HT1080 (cell line): ENCODE measurements around the gene PERM1. TPM values are rescaled to one million over a fixed set of nuclear protein-coding genes. Genes with fewer than 3 reads are reported as not detected.
"Not testable (repeated sequence)": the region's sequence is repeated elsewhere in the genome, so short reads cannot be mapped to it uniquely, and the experiment has no call there.

Experiments
- DNase-seq: peaks from one replicate; pipeline ENCODE4 v3.0.0-alpha.2; 2015; ENCODE audit warnings: low read depth
- total RNA-seq: library from RNA; depleted of rRNA; stranded (reverse); fragments of >200 nt; shearing (Covaris generic); gene quantifications from 2 replicates; pipeline ENCODE4 v1.2.3, GENCODE V29; 2014

Gene PERM1
- total RNA-seq, 1 experiment from 2014 or later = 0.50 TPM

DNA sequence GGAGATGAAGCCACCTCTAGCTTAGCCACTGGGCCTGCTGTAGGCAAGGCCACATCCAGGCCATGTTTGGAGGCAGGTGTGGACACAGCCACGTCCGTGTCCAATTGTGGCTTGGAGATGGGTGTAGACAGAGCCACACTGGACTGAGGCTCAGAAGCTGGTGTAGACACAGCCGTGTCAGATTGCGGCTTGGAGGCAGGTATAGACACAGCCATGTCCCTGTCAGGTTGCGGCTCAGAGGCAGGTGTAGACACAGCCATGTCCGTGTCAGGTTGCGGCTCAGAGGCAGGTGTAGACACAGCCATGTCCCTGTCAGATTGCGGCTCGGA is 2.2 kb downstream of the PERM1 start:
- DNase-seq = no peak

- DNase-seq = no peak
Measured at GRCh38 chr1:978835-979743, 2.8 kb downstream of the PERM1 start.

- no peak for DNase-seq
Measured at GRCh38 chr1:978069-978834, 3.6 kb downstream of the PERM1 start.

DNA sequence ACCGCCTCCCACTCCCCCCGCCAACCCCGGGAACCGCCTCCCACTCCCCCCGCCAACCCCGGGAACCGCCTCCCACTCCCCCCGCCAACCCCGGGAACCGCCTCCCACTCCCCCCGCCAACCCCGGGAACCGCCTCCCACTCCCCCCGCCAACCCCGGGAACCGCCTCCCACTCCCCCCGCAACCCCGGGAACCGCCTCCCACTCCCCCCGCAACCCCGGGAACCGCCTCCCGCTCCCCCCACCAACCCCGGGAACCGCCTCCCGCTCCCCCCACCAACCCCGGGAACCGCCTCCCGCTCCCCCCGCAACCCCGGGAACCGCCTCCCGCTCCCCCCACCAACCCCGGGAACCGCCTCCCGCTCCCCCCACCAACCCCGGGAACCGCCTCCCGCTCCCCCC is 5.1 kb downstream of the PERM1 start:
- not testable (repeated sequence) for DNase-seq

GRCh38 chr1:975896-976683 is 5.8 kb downstream of the PERM1 start:
- peak; percentile 83 for DNase-seq

DNA sequence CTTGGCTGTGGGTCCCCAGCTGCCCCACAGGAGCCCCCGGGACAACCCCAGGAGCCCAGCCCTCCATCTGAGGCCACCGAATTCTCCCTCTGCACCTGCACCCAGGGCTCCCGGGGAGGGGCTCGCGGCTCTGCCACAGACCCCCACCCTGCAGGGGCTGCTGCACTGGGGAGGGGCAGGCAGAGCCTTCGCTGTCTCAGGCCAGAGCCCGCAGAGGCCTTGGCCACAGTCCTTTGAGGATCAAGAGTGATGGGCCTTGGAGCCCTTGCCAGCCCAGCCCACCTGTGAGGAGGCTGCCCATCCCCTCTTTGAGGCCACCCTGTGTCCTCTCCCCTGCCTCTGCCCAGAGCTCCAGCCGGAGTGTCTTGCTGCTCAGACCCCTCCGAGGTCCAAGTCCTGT is 6.5 kb downstream of the PERM1 start:
- DNase-seq = no peak

DNA sequence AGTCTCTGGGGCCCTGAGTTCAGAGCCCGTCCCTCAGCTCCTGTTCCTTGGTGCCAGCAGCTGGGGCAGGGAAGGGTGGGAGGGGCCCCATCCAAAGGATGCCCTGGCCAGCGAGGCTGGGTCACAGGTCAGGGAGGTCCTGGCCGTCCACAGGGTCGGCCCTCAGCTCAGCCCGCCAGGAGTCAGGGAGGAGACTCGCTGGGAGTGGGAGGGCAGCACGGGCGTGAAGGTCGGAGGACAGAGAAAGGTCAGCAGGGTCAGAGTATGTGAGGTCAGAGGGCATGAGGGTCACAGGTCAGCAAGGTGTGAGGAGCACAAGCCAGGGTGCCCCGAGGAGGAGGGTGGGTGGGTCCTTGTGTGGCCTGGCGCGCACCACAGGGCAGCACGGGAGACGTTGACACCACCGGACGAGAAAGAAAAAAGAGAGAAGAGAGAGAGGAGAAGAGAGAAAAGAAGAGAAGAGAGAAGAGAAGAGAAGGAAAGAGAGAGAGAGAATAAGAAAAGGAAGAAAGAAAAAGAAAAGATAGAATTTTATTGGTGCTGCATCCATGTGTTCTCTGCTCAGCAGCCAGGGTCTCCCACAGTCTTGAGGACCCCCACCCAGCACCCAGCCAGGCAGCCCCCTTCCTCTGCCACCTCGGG is 7.1 kb downstream of the PERM1 start:
- no peak for DNase-seq

DNA sequence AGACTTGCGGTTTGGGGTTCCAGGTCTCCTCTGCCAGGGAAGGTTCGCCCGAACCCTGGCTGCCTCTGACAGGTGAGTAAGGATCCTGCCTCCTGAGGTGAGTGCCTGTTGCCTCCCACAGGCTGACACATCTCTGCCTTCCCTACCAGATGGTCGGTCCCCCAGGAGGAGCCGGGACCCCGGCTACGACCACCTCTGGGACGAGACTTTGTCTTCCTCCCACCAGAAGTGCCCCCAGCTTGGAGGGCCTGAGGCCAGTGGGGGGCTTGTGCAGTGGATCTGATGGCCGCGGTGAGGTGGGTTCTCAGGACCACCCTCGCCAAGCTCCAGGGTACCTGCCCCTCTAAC is 7.6 kb downstream of the PERM1 start:
- no peak for DNase-seq

DNA sequence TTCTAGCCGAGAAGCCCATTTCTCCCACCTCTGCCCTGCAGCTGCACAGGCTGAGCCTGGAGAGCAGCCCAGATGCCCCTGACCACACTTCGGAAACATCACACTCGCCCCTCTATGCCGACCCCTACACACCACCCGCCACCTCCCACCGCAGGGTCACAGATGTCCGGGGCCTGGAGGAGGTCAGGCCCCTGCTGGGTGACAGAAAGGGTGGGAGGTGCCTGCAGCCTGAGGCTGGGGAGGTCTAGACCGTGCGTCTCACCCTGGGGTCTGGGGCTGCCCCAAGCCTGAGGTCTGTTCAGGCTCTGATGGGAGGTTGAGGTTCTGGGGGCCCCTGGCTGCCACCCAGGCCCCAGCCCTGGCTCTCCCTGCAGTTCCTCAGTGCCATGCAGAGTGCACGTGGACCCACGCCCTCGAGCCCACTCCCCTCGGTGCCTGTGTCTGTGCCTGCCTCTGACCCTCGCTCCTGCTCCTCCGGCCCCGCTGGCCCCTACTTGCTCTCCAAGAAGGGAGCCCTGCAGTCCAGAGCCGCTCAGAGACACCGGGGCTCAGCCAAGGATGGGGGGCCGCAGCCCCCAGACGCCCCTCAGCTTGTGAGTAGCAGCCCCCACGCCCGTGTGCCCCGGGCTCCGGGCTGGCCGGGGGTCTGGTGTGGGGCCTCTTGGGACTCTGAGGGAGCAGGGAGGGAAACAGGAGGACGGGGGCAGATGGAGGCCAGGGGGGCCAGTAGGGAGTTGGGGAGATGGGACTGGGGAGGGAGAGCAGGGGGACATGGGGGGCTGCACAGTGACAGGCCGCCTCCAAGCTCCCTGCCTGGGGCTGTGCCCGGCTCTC is 8.2 kb downstream of the PERM1 start:
- DNase-seq = no peak

- no peak for DNase-seq
Measured at GRCh38 chr1:972726-973458, 9.0 kb downstream of the PERM1 start.

DNA sequence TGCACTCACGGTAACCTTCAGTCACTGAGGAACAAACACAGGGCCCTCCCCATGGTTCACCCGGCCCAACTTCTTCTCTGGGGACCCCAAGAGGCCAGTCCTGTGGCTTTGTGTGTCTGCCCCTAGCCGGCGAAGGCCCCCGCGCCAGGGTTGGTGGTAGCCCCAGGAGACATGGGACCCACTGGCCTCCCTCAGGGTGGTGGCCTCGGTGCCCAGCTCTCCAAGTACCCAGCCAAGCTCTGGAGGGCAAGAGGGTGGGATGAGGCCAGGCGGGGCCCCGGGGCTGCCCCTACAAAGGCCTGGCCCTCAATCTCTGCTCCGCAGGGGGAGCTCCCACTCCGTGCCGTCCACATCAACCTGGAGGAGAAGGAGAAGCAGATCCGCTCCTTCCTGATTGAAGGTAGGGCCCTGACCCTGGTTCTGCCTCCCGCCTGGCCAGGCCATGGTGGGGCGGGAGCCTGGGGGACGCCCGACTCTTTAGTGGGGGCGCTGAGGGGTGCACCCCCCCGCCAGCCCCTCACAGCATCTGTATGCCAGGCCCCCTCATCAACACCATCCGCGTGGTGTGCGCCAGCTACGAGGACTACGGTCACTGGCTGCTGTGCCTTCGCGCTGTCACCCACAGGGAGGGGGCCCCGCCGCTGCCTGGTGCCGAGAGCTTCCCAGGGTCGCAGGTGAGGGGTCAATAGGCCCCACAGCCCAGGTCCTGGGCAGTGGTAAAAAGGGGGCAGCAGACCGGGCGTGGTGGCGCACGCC is 10.0 kb downstream of the PERM1 start:
- DNase-seq = no peak

DNA sequence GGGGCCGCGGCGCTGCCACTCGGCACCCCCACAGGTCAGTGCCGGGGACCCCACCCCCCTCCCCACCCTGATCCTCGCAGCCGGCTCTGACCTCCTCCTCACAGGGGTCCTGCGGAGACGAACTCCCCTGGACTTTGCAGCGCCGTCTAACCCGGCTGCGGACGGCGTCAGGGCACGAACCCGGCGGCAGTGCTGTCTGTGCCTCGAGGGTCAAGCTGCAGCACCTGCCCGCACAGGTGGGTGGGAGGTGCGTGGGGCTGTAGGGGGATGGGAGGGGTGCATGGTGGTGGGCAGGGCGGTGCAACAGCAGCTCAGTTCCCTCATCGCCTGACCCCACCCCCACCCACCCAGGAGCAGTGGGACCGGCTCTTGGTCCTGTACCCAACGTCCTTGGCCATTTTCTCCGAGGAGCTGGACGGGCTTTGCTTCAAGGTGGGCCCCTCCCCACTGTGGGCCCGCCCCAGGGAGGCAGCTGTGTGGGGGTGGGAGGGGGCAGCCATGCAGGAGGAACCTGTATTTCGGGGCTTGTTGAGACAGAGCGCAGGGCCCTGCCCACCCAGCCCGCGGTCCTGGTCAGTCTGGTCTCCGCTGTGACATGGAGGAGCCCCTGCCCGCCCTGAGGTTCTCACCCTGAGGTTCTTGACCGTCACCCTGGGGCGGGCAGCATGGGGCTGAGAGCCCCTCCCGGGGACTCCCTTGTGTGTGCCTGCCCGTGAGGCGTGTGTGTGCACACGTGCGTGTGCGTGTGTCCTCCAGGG is 10.7 kb downstream of the PERM1 start:
- DNase-seq = no peak

- no peak for DNase-seq
Measured at GRCh38 chr1:970242-970972, 11.5 kb downstream of the PERM1 start.

- no peak for DNase-seq
Measured at GRCh38 chr1:969260-969855, 12.5 kb downstream of the PERM1 start.

GRCh38 chr1:967466-968343 is 14.2 kb downstream of the PERM1 start:
- DNase-seq = no peak

GRCh38 chr1:966704-967300 is 15.1 kb downstream of the PERM1 start:
- DNase-seq = peak; percentile 71
